Calu3 (cell line): ENCODE data around the gene SLC22A5. TPM values are rescaled to one million over a fixed set of nuclear protein-coding genes. Genes with fewer than 3 reads are reported as not detected.

Experiments
- BruUV-seq: library from RNA; stranded (reverse); fragments of 400-500 nt; replicated peaks from 2 replicates; lab custom pipeline; 2021; lab: Mats Ljungman, UMichigan
- CTCF ChIA-PET: fragments of 300-600 bp; sonication (Branson Sonifier 250); formaldehyde crosslinking; loops from one replicate; lab custom pipeline; 2022; ENCODE audit warnings: antibody characterized with exemption; lab: Charles Lee
- DNase-seq: peaks from one replicate; pipeline ENCODE4 v3.0.0; 2022
- H3K27ac Mint-ChIP-seq: one replicate; pipeline ENCODE4 v1.8.0; 2022; ENCODE audit warnings: mixed read lengths; ENCODE audit not compliant: unreplicated experiment
- H3K27me3 Mint-ChIP-seq: one replicate; pipeline ENCODE4 v1.8.0; 2022; ENCODE audit warnings: mixed read lengths; ENCODE audit not compliant: unreplicated experiment
- H3K36me3 Mint-ChIP-seq: one replicate; pipeline ENCODE4 v1.8.0; 2022; ENCODE audit warnings: mild to moderate bottlenecking, moderate library complexity, mixed read lengths; ENCODE audit not compliant: insufficient read depth, unreplicated experiment
- H3K4me1 Mint-ChIP-seq: one replicate; pipeline ENCODE4 v1.8.0; 2022; ENCODE audit warnings: mild to moderate bottlenecking, low read depth, mixed read lengths; ENCODE audit not compliant: unreplicated experiment
- H3K4me3 Mint-ChIP-seq: one replicate; pipeline ENCODE4 v1.8.0; 2022; ENCODE audit warnings: mild to moderate bottlenecking, low read depth, moderate library complexity, mixed read lengths; ENCODE audit not compliant: unreplicated experiment
- H3K9me3 Mint-ChIP-seq: one replicate; pipeline ENCODE4 v1.8.0; 2022; ENCODE audit warnings: low read depth, mixed read lengths; ENCODE audit not compliant: unreplicated experiment
- CTCF ChIP-seq: fragments of 200-600 bp; IDR thresholded peaks from one replicate; pipeline ENCODE4 v1.8.0; 2022; ENCODE audit warnings: antibody characterized with exemption; ENCODE audit not compliant: unreplicated experiment
- intact Hi-C: fragments of 100-400 bp; cut with micrococcal nuclease; formaldehyde crosslinking; loops from one replicate; pipeline ENCODE4 v1.10.0; 2022; ENCODE audit not compliant: unreplicated experiment
- total RNA-seq: library from RNA; stranded (reverse); gene quantifications from 2 replicates; pipeline ENCODE4 v1.2.3, GENCODE V29; 2022

SLC22A5 gene
- total RNA-seq, 1 experiment from 2014 or later: 24.6 TPM

DNA sequence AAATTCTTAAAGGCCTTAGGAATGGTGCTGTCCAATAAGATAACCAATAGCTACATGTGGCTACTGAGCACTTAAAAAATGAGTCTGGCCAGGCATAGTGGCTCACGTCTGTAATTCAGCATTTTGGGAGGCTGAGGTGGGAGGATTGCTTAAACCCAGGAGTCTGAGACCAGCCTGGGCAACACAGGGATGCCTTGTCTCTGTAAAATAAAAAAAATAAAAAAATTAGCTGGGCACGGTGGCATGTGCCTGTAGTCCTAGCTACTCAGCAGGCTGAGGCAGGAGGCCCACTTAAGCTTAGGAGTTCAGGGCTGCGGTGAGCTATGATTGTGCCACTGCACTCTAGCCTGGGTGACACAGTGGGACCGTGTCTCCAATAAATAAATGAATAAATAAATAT is 1.3 kb upstream of the SLC22A5 start:
- CTCF ChIA-PET: interaction anchor here (1.9 to 3.6 kb wide), 2 partner anchors 74 to 96 kb away, joined by 5 to 27 read pairs; partner anchors contain the start of gene SLC22A4
- DNase-seq: peak; percentile 30
- Mint-ChIP-seq H3K4me1 (peaks cover 51% of the 10 kb centered on the region), H3K36me3 (peaks cover 43% of the 10 kb centered on the region), H3K27ac (no peak overlapping the region), H3K27me3 (no peaks in the 10 kb centered on the region), H3K9me3 (no peaks in the 10 kb centered on the region), H3K4me3 (no peak overlapping the region)
- TF ChIP-seq CTCF: no peak
- BruUV-seq: no TSS peak
- intact Hi-C loops: loop anchor here (5.0 to 10.0 kb wide), 2 partner anchors 86 to 293 kb away; partner anchors contain the start of gene CSF2

- H3K36me3 Mint-ChIP-seq: peaks cover 43% of the 10 kb centered on the region
- intact Hi-C loops: loop anchor here (1.0 to 10.0 kb wide), 3 partner anchors 87 to 294 kb away; partner anchors contain the start of gene CSF2
These were observed 470 bp upstream of the SLC22A5 start for GRCh38 chr5:132369007-132369473.

GRCh38 chr5:132370181-132370970 is 866 bp downstream of the SLC22A5 start:
- Mint-ChIP-seq H3K9me3 (no peaks in the 10 kb centered on the region), H3K4me1 (peaks cover 34% of the 10 kb centered on the region), H3K4me3 (peak overlapping the region; percentile 78), H3K36me3 (peaks cover 38% of the 10 kb centered on the region), H3K27me3 (no peaks in the 10 kb centered on the region), H3K27ac (peak overlapping the region; percentile 29)
- BruUV-seq: no TSS peak
- CTCF ChIA-PET: interaction anchor here (0.7 to 3.6 kb wide), 4 partner anchors 16 to 109 kb away, joined by 4 to 27 read pairs (median 6); partner anchors contain the start of gene SLC22A4
- no peak for TF ChIP-seq CTCF
- no peak for DNase-seq
- intact Hi-C loops: loop anchor here (5.0 kb wide), 1 partner anchor 133 kb away; no protein-coding TSS in a partner anchor

More at GRCh38 chr5:132369007-132369473, 470 bp upstream of the SLC22A5 start:
- no peaks in the 10 kb centered on the region for H3K9me3 Mint-ChIP-seq
- peaks cover 42% of the 10 kb centered on the region for H3K4me1 Mint-ChIP-seq
- H3K27ac Mint-ChIP-seq: peak overlapping the region; percentile 84
- CTCF ChIA-PET: interaction anchor here (0.7 to 3.6 kb wide), 4 partner anchors 16 to 131 kb away, joined by 4 to 27 read pairs (median 5); partner anchors contain the start of gene SLC22A4
- peak overlapping the region; percentile 78 for H3K4me3 Mint-ChIP-seq
- no peak for TF ChIP-seq CTCF
- H3K27me3 Mint-ChIP-seq: no peaks in the 10 kb centered on the region
- BruUV-seq: TSS peak; percentile 60
- no peak for DNase-seq

GRCh38 chr5:132370971-132371602 is 1.6 kb downstream of the SLC22A5 start:
- no peak for DNase-seq
- Mint-ChIP-seq H3K36me3 (peaks cover 34% of the 10 kb centered on the region), H3K27ac (peak overlapping the region; percentile 29), H3K4me3 (peak overlapping the region; percentile 78), H3K4me1 (peaks cover 28% of the 10 kb centered on the region), H3K9me3 (no peaks in the 10 kb centered on the region), H3K27me3 (no peaks in the 10 kb centered on the region)
- intact Hi-C loops: loop anchor here (5.0 kb wide), 1 partner anchor 134 kb away; no protein-coding TSS in a partner anchor
- BruUV-seq: TSS peak; percentile 27
- no peak for TF ChIP-seq CTCF
- CTCF ChIA-PET: interaction anchor here (0.6 to 1.3 kb wide), 6 partner anchors 15 to 191 kb away, joined by 3 to 6 read pairs (median 4); no protein-coding TSS in a partner anchor
